Activated CD8-positive, alpha-beta memory T cell treated with anti-CD3 and anti-CD28 coated beads for 4 hours (primary cell): ENCODE results near the gene NEURL1.
"Not testable (repeated sequence)": the region's sequence is repeated elsewhere in the genome, so short reads cannot be mapped to it uniquely, and the experiment has no call there.

ENCODE experiments used
- DNase-seq, 2 donors: peaks; one replicate each; pipeline ENCODE4 v3.0.0-alpha.2; 2020; ENCODE audit warnings: low read depth in 2 of 2

The NEURL1 gene

GRCh38 chr10:103465411-103466179, 27.9 kb upstream of the NEURL1 start:
- DNase-seq, result no peak

DNA sequence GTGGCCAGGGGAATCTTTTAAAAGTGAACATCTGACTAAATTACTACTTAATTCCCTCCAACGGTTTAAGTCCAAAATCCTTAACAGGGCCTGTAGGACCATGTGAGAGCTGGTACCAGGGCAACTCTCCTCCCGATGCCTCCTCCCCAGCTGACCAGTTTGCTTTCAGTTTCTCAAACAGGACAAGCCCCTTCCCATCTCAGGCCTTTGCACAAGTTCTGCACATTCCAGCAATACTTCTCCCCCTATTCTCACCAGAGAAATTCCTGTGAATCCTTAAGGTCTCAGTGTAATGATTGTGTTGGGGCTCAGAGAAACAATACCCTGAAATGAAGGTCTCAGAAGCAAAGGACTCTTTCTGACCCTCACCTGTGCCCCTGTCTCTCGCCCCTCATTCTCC, 26.8 kb upstream of the NEURL1 start:
- no peak for DNase-seq

- DNase-seq, result no peak
Measured at GRCh38 chr10:103467406-103467805, 26.1 kb upstream of the NEURL1 start.

GRCh38 chr10:103469201-103469600, 24.3 kb upstream of the NEURL1 start:
- DNase-seq, result no peak

- peak; percentile 41 to 53 for DNase-seq
Measured at GRCh38 chr10:103470761-103471653, 22.5 kb upstream of the NEURL1 start.

- DNase-seq, result no peak
Measured at GRCh38 chr10:103472005-103472404, 21.5 kb upstream of the NEURL1 start.

DNA sequence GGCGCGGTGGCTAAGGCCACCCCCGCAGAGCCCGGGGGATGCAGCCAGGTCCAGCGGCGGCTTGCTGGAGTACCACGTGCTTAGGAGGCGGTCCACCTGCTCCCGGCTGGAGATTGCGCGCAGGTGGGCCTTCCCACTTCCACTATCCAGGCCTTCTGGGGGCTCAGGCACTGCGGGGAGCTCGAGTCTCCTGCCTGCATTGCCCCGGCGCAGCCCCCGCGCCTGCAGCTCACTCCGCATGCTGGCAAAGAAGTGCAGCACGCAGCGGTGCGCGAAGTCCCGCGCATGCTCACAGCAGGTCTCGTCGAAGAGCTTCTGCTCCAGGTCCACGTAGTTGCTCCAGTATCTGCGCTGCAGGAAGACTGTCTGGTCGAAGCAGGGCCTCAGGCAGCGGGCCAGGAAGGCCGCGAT, 20.2 kb upstream of the NEURL1 start:
- DNase-seq, result no peak

GRCh38 chr10:103474077-103474476, 19.4 kb upstream of the NEURL1 start:
- DNase-seq, result no peak

DNA sequence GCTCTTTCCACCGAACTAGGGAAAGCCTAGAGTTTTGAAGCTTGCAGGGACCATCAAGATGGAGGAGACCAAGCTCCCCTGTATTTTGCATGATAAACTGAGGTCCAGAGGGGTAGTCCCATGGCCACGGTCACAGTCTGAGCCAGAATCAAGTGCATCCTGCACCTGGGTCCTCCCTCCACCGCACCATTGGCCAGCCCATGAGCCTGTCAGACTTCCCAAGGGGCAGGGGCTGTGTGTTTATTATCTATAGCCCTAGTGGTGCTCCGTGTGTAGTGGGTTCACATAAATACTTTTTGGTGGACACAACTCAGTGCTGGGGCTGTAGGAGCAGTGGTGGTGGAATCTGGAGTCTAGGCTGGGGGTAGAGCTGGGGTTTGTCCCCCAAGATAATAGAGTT, 18.1 kb upstream of the NEURL1 start:
- DNase-seq, result no peak

DNA sequence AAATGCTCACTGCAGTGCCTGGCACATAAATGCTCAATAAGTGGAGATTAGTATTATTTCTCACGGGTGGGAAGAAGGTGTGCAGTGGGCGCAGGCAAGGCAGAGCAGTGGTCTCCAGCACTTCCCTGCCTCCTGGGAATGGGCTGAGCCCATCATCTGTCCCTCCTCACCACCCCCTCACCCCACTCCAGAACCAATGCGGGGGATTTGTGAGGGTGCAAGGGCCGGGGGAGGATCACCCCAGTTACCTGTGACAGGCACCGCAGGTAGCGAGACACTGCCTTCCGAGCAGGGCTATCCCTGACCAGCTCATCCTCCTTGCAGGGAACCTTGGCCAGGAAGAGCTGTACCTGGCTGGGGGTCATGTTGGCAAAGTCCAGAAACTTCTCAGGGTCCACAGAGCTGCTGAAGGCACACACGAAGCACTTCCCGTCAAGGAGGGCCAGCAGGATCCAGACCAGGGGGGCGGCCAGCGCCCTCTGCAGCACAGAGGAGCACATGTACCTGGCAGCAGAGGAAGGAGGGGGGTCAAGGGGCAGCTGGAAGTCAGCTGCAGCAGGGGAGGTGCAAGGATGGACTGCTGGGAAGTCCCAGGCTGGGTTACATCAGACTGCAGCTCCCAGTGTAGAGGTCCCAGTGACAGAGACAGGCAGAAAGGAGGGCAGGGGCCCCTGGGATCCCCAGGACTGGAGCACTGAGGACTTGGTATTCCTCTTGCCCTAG, 17.3 kb upstream of the NEURL1 start:
- no peak for DNase-seq

DNA sequence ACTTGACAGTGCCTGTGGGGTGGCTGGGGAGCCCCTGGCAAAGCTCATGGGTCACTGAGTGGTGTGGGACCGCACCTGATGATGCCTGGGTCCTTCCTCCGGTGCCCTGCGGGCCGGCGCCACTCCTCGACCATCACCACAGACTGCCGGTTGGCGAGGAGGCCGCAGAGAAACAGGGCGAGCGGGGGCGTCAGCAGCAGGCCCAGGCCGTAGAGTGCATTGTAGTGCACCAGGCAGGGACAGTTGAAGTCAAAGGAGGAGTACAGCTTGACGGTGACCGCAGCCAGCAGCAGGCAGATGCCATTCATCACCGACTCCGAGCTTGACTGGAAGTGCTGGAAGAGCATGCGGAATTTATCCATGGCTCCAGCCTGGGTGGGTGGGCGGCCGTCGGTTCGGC, 14.8 kb upstream of the NEURL1 start:
- no peak for DNase-seq

DNA sequence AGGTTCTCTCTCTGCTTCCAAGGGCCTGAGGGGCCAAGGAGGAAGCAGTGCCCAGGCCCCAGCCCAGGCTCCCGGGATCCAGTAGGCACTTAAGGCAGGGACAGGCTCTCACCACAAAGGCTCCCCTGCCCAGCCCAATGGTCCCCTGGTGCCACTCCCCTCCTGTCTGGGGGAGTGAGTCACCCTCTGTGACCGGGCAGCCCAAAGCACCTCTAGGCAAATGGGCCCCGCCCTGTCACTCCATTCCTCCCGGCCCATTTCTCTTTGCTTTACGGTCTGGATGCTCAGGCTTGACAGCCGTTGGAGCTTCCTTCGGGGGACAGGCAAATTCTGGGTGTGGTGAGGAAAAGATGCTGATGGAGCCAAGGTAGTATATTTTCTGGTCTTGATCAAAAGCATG, 14.4 kb upstream of the NEURL1 start, which contains the start of gene CALHM3:
TSS of gene CALHM3 (minus strand) at position 106 of the 400 bp plus-strand sequence. CDS start 208 bp downstream, outside the sequence.
- DNase-seq, result no peak

DNA sequence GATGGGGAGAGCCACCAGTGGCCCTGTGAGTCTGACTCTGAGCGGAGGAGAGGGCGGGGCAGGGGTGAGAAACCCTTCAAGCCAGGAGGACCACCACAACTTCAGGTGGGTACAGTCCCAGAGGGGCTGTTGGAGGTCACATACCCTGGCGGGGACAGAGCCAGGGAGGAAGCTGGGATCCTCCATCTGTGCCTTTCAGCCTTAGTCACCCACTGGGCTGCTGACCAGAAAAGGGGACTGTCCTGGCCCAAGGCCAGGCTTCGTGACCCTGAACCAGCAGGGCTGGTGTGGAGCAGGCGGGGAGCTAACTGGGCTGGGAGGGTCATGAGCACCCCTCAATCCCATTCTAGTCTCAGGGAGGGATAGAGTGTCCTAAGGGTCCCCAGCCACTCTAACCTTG, 13.0 kb upstream of the NEURL1 start:
- DNase-seq, result no peak

DNA sequence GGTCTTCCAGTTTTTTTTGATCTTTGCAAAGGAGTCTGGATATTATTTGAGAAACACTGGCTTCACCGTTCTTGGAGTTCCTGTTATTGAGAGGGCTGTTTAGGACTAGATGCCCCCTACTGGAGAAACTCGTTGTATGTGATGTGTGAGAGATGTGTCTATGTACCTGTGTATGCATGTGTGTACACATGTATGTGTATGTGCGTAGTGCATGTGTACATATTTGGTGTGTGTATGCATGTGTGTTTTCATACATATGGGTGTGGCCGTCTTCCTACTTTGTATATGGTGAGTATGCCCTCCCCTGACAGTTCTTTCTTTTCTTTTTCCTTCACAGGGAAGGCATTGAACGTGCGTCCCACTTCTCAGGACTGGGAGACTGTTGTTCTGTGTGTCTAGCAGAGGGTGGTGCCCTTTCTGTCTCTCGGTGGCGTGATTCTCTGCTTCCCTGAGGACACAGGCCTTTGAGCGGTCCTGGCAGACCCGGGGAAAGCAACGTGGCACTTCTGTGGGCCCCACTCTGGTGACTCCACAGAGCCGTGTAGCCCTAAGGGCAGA, 11.5 kb upstream of the NEURL1 start:
- no peak for DNase-seq

GRCh38 chr10:103486635-103487409, 6.7 kb upstream of the NEURL1 start:
- not testable (repeated sequence) for DNase-seq

GRCh38 chr10:103487410-103487708, 6.1 kb upstream of the NEURL1 start:
- DNase-seq, result no peak

DNA sequence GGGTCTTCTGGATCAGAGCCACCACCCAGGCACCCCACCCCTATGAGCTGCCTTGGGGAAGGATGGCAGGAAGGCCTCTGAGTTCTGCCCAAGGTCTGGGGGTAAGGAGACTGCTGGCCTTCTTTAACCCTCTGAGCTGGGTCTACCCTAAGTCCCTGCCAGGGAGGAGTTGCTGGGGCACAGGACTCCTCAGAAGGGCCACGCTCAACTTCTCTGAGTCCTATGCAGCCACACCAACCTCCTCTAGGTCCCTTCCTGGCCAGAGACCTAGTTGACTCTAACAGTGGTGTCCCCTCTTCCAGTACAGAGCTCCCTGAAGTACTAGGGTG, 2.6 kb upstream of the NEURL1 start:
- no peak for DNase-seq

DNA sequence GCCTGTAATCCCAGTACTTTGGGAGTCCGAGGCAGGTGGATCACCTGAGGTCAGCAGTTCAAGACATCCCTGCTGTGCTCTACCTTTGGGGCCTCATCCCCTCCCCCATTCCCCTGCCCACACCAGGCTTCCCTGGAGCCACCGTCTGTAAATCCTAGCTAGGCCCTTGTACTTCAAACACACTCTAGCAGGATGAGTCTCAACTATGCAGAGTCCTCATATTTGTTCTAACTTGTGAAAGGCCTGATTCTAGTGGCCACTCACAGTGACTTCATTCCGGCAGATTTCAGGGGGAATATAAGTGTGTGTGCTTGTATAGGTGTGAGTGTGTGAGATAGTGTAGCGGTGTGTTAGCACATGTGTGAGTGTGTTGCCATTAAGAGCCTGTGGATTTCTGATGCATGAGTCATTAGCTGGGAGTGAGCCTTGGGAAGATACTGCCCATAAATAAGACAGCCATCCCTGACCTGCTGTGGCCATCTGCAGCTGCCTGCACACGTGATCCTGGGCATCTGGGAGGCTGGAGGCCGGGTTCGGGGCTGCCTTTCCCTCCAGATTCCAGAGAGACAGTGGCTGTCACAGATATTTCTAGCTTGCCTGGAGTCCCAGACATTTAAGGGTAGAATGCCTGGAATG, 1.7 kb upstream of the NEURL1 start:
- no peak for DNase-seq

- DNase-seq, result no peak
Measured at GRCh38 chr10:103492655-103493261, 747 bp upstream of the NEURL1 start.
